ENCODE results near the gene RGS11.

Gene RGS11

GRCh38 chr16:296806-297510 lies 21.2 kb upstream of the RGS11 start:
- no peak for DNase-seq (ENCODE audit: low spot score)

- no peak for DNase-seq (ENCODE audit: low spot score)
These were observed 20.5 kb upstream of the RGS11 start for GRCh38 chr16:296276-296675.

DNA sequence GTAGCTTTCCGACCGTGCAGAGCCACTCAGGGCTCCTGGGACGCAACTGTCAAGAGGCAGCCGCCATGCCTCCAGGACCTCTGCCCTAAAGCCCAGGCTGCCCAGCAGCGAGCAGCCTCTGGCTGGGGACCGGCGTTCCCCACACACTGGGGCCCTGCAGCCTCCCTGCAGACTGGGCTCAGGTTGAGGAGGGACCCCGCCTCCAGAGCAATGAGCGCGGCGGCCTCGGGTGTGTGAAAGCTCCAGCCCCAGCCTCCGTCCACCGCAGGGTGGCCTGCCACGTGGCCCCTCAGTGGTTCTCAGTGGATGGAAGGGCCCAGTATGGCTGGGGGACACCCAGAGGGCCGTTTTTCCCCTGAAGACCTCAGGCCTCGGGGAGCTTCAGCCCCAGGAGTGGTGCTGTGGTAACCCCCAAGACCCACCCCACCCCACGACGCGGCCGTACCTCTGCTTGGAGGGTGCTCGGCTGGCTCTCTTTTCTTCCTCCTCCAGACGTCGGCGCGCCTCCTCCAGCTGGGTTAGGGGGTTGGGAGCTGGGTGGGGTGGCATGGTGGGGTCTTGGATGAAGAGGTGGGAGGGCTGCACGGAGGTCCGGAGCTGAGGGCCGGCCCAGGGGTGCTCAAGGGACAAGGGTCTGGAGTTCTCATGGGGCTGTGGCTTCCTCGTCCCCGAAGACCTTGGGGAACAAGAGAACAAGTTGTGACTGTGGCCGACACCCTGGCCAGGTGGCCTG lies 17.5 kb upstream of the RGS11 start:
- no peak for DNase-seq (ENCODE audit: low spot score)

DNA sequence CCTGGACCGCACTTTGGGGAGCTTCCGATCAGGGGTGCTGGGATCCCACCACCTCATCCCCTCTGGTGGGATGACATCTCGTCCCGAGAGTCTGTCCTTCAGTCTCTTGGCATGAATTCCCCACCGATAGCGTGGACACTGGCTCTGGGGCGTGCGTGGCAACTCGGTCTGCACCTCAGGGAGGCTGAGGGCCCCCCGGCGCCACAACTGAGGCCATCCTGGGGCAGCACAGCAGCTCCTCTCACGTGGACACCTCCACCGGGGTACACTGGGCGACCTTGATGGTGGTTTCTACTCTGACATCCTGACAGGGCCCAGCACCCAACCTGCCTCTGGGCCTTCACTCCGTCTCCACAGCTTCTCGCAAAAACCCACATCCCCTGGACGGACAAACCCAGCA lies 15.8 kb upstream of the RGS11 start:
- no peak for DNase-seq (ENCODE audit: low spot score)

GRCh38 chr16:290681-291405 lies 15.1 kb upstream of the RGS11 start:
- no peak for DNase-seq (ENCODE audit: low spot score)

GRCh38 chr16:290015-290680 lies 14.4 kb upstream of the RGS11 start:
- DNase-seq (ENCODE audit: low spot score): no peak

DNA sequence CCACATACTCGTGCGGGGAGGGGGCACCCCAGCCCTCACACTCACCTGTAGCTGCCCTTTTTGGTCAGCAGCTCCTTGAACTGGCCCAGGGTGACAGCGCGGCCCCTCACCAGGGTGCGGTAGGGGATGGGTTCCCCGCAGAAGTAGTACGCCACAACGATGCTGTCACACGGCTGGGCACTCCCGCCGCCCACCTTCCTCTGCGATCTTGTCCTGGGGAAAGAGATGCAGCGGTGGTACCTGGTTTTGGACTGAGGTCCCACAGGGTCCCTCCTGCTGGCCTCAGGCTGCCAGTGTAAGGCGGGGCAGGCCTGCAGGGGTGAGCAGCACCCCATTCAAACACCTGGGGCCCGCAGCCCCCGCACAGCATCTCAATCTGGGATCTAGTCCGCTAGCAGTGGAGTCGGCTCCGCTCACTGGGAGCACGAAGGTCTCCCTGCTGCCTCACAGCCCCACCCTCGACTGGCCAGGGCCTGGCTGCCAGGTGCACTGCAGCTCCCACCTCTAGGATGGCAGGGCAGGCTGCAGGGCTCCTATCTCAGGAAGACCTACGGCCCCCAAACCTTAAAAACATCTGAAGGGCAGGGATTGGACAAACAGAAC lies 13.8 kb upstream of the RGS11 start:
- no peak for DNase-seq (ENCODE audit: low spot score)

DNA sequence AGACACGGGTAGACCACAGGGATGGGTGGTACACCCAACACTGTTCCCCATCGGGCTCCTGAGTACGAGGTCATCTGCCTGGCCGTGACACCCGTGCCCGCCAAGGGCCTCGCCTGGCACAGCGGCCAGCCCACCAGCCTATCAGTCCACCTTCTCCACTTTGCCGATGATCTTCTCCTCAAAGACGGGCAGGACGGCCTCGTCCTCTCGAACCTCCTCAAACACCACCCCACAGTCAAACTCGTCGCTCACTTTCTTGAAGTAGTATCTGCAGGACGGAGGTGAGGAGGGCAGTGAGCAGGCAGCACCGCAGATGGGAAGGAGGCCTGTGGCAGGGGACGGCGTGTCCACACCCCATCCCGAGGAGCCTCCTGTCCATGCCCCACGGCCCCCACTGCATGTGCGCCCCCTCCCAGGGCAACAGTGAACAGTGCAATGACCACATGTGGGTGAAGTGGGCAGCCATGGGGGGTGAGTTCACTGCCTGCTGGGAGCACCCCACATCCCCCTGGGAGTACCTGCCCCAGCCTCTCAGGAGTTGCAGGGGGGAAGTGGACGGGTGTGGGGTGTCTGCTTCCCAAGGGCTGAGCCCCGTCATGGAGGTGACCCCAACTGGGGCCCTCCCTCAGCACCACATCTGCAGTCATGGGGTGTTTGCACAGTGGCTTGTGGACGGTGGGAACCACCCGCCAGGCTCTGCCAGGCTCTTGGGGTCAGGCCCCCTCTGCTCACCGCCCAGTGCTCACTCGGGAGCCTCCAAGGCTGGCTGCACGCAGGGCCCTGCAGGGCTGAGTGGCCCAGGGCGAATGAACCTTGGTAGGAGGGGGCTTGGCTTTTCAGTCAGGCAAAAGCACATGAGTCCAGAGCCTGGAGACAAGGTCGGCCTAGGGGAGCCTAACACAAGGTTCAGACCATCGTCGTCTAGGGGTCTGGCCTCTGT lies 12.5 kb upstream of the RGS11 start:
- no peak for DNase-seq (ENCODE audit: low spot score)

GRCh38 chr16:287298-287811 lies 11.6 kb upstream of the RGS11 start:
- no peak for DNase-seq (ENCODE audit: low spot score)

DNA sequence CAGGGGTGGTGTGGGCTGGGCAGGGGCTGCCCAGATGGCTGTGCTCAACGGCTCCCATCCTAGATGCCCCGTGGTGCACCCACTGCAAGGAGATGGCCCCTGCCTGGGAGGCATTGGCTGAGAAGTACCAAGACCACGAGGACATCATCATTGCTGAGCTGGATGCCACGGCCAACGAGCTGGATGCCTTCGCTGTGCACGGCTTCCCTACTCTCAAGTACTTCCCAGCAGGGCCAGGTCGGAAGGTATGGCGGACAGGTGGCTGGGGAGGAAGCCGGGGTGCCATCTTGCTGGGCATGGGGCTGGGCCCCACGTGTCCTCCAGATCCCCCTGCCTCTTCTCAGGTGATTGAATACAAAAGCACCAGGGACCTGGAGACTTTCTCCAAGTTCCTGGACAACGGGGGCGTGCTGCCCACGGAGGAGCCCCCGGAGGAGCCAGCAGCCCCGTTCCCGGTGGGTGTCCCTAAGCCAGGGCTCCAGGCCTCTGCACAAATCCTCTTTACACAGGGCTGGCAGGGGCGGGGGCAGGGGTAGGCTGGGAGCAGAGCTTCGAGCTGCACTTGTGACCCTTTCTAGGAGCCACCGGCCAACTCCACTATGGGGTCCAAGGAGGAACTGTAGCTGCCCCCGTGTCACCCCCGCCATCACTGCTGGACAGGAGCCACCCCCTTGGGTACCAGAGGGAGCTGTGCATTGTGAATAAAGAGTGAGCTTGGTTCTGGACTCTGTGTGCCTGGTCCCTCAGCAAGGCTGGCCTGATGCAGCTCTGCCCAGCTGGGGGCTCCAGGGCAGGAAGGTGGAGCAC lies 10.9 kb upstream of the RGS11 start:
- DNase-seq (ENCODE audit: low spot score): no peak

- no peak for DNase-seq (ENCODE audit: low spot score)
These were observed 9.7 kb upstream of the RGS11 start for GRCh38 chr16:285146-286055.

GRCh38 chr16:284204-285120 lies 8.7 kb upstream of the RGS11 start:
- DNase-seq (ENCODE audit: low spot score): no peak

- DNase-seq (ENCODE audit: low spot score): no peak
These were observed 7.5 kb upstream of the RGS11 start, which contains the start of gene PDIA2 for GRCh38 chr16:283033-283805. TSS of gene PDIA2 (plus strand) at chr16:283164. CDS start at chr16:283170, 6 bp downstream.

- DNase-seq (ENCODE audit: low spot score): no peak
These were observed 6.7 kb upstream of the RGS11 start for GRCh38 chr16:282491-282890.

- DNase-seq (ENCODE audit: low spot score): no peak
These were observed 6.0 kb upstream of the RGS11 start for GRCh38 chr16:281660-282255.

GRCh38 chr16:280991-281659 lies 5.4 kb upstream of the RGS11 start:
- DNase-seq (ENCODE audit: low spot score): no peak

Data from COLO829 (cell line).